Measurements from ENCODE around the gene CMTR2.

DNA sequence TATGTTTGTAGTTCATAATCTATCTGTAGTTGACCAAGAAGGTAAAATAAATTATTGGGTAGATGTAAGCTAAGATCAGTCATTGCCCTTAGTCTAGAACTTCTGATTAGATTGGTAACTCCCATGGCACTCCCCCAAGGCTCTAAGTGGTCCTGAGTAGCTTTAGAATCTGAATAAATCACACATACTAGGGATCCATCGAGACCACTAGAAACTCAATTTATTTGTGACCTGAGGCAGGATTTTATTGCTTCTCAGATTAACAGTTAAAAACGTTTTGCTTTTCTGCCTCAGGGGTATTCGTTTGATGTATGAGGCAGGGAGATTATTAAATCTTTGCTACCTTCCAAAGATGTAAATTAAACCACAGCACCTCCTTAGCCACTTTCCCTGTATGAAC is 24.9 kb downstream of the CMTR2 start:
- TF ChIP-seq, protein P1, sequence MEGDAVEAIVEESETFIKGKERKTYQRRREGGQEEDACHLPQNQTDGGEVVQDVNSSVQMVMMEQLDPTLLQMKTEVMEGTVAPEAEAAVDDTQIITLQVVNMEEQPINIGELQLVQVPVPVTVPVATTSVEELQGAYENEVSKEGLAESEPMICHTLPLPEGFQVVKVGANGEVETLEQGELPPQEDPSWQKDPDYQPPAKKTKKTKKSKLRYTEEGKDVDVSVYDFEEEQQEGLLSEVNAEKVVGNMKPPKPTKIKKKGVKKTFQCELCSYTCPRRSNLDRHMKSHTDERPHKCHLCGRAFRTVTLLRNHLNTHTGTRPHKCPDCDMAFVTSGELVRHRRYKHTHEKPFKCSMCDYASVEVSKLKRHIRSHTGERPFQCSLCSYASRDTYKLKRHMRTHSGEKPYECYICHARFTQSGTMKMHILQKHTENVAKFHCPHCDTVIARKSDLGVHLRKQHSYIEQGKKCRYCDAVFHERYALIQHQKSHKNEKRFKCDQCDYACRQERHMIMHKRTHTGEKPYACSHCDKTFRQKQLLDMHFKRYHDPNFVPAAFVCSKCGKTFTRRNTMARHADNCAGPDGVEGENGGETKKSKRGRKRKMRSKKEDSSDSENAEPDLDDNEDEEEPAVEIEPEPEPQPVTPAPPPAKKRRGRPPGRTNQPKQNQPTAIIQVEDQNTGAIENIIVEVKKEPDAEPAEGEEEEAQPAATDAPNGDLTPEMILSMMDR (IDR thresholded peaks at IDR 0.05; ENCODE audit: insufficient read depth, low read length) = no peak
- TF ChIP-seq POLR2AphosphoS5 (IDR thresholded peaks at IDR 0.05; ENCODE audit: low read depth) (no peak), SPI1 (IDR thresholded peaks at IDR 0.05; ENCODE audit: borderline replicate concordance, low read depth) (no peak)
- TF ChIP-seq, protein P2, sequence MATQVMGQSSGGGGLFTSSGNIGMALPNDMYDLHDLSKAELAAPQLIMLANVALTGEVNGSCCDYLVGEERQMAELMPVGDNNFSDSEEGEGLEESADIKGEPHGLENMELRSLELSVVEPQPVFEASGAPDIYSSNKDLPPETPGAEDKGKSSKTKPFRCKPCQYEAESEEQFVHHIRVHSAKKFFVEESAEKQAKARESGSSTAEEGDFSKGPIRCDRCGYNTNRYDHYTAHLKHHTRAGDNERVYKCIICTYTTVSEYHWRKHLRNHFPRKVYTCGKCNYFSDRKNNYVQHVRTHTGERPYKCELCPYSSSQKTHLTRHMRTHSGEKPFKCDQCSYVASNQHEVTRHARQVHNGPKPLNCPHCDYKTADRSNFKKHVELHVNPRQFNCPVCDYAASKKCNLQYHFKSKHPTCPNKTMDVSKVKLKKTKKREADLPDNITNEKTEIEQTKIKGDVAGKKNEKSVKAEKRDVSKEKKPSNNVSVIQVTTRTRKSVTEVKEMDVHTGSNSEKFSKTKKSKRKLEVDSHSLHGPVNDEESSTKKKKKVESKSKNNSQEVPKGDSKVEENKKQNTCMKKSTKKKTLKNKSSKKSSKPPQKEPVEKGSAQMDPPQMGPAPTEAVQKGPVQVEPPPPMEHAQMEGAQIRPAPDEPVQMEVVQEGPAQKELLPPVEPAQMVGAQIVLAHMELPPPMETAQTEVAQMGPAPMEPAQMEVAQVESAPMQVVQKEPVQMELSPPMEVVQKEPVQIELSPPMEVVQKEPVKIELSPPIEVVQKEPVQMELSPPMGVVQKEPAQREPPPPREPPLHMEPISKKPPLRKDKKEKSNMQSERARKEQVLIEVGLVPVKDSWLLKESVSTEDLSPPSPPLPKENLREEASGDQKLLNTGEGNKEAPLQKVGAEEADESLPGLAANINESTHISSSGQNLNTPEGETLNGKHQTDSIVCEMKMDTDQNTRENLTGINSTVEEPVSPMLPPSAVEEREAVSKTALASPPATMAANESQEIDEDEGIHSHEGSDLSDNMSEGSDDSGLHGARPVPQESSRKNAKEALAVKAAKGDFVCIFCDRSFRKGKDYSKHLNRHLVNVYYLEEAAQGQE (IDR thresholded peaks at IDR 0.05; ENCODE audit: insufficient replicate concordance, low read depth) = no peak
